ENCODE measurements around the gene TRAM2.

Gene TRAM2

GRCh38 chr6:52547647-52548352, 29.1 kb downstream of the TRAM2 start:
- DNase-seq (ENCODE audit: low spot score) = no peak

DNA sequence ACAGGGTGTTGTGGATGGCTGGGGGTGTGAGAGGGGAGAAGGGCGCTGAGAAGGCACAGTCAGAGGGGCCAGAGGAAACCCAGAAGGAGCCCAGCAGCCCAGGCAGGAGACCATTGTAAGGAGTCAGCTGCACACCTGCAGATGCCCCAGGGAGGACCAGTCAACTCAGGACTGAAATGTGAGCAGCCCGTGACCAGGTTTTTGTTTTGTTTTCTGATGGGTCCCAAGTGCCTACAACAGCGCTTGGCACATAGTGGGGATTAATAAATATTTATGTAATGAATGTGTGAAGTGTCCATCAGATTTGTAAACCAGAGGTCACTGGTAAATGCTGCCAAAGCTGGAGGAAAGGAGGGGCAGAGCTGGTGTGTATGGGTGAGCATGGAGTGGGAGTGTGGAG, 30.2 kb downstream of the TRAM2 start:
- no peak for DNase-seq (ENCODE audit: low spot score)

GRCh38 chr6:52546192-52546591, 30.7 kb downstream of the TRAM2 start:
- DNase-seq (ENCODE audit: low spot score) = no peak

DNA sequence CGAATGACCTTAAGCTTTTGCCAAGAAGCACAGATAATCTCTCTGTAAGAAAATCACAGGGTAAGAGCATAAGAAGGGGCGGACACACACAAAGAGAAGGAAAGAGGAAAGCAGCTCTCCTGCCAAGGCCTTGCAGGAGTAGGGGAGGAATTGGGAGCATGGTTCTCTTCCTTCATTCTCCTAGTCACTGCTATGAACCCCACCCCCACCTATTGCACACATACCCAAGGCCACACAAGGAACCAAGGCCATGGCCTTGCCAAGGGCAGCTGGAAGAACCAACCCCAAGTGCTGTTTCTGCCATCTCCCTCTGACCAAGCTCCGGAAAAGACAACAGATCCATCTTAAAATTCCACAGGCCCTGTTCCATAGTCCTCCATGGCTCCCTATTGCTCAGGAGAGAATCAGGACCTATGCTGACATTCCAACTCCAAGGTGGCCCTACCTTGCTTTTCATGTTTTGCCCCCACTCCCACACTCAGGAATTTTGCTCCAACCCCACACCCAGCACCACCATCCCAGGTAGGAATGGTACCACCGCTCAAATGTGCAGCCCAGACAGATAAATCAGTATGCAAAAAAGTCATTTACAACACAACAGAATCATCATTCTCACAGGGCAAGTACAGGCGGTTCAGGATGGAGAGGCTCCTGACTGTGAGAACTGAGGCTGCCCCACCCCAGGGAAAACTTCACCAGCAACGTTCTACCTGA, 31.3 kb downstream of the TRAM2 start:
- no peak for DNase-seq (ENCODE audit: low spot score)

DNA sequence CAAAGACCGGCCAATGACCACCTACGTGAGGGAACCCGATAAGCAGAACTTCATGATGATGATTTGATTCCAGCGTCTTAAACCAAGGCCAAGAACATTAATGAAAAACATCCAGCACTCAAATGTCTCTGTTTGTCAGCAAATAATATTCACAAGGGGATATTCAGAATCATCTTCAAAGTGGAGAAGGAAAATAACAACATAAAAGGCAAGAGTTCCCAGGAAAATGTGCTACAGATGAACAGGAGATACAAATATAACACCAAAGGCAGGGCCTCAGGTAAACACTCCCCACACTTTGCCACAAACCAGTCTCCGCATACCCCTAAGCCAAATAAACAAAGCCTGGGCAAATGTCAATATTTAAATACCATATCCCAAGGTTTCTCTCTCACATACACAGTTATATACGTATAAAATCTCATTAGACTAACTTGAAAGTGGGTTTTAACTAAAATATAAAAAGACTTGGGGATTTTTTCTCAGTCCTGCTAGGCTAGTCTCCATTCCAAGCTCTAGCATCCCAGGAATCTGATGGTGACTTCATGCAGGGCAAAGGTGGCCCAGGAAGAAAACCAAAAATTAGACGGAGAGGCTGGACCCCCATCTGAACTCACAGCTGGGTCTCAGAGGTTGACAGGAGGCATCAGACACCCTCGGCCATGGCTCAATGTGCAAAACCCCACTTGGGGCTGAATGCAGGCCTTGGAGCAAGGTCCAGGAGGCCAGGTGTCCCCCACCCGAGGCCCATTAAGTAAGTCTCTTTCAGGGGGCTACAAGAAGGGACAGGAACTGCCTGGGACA, 32.1 kb downstream of the TRAM2 start:
- no peak for DNase-seq (ENCODE audit: low spot score)

GRCh38 chr6:52543729-52544601, 32.9 kb downstream of the TRAM2 start:
- DNase-seq (ENCODE audit: low spot score) = peak; percentile 46

GRCh38 chr6:52543262-52543661, 33.6 kb downstream of the TRAM2 start:
- DNase-seq (ENCODE audit: low spot score) = no peak

DNA sequence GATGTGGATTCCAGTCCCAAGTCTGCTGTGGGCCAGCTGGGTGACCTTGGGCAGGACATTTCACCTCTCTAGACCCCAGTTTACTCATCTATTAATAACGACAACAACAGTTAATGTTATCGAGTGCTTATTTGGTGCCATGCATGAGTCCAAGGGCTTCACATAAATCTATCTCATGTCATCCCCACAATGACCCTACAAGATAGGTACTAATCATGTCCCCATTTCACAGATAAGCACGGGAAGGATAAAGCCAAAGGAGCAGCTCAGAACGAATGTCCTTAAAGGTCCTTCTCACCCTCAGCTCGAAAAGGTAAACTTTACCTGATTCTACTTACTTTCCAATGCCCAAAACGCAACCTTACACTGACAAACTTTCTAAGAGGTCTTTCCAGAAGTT, 35.7 kb downstream of the TRAM2 start:
- no peak for DNase-seq (ENCODE audit: low spot score)

DNA sequence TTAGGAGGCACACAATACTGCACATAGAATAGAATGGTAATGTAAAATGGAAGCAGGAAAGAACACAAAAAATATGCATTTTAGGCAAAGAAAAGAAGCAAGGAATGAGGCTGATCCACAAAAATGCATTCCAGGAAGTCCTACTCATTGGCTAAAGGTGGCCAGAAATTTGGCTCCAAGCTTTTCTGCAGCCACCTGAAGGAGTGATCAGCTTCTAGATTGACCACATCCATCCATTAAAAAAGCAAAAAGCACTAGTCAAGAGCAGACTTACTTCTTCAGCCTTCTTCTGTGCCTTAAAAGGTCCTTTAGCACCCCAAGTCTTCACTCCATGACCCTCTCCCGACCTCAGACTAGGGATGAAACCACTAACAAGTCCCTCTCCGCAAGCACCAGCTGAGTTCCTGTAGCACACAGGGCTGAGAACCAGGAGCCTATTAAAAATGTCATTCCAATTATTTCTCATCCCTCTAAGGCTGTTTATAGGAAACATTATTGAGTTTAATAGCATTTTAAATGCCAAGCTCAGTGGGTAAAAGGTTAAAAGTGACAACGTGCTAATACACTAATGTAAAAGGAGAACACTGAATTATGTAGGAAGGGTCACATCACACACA, 36.5 kb downstream of the TRAM2 start:
- DNase-seq (ENCODE audit: low spot score) = no peak

DNA sequence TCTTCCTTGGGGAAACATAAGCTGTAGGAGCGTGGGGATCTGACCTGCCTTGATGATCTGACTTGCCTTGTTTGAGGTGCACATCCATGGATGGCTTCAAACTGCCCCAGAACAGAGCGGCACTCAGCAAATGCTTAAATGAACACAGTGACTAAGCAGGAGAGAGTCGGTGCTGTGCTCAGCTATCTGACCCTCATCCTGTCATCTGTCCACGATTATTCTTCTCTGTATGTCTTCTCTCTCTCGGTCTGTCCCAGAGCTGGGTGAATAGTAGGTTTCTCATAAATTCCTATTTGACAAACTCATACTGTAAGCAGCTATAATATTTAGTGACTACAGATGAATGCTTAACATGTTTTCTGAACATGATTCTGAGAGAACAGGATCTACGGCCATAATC, 37.3 kb downstream of the TRAM2 start:
- no peak for DNase-seq (ENCODE audit: low spot score)

- DNase-seq (ENCODE audit: low spot score) = no peak
These were observed 37.9 kb downstream of the TRAM2 start for GRCh38 chr6:52538901-52539354.

- DNase-seq (ENCODE audit: low spot score) = no peak
These were observed 38.5 kb downstream of the TRAM2 start for GRCh38 chr6:52538252-52538900.

- no peak for DNase-seq (ENCODE audit: low spot score)
These were observed 39.7 kb downstream of the TRAM2 start for GRCh38 chr6:52537001-52537753.

DNA sequence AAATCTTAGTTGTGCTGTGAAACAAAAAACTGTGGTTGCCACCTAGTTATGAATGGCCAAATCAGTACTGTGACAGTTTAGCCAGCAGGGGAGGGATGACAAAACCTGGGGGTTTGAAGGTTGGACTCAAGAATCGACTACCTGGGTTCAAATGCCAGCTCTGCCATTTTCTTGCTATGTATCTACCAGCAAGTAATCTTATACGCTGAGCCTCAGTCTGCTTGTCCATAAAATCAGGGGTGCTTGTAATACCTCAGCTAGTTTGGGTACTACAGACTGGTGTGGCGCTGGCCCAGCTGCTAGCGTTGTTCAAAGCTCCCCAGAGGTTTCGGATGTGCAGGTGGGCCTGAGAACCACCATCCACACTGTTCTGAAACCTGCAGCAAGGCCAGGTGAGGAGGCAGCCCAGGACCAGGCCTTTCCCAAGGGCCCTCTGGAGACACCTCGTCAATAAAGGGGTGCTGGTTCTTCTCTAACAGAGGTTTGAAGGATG, 40.4 kb downstream of the TRAM2 start:
- DNase-seq (ENCODE audit: low spot score) = no peak

DNA sequence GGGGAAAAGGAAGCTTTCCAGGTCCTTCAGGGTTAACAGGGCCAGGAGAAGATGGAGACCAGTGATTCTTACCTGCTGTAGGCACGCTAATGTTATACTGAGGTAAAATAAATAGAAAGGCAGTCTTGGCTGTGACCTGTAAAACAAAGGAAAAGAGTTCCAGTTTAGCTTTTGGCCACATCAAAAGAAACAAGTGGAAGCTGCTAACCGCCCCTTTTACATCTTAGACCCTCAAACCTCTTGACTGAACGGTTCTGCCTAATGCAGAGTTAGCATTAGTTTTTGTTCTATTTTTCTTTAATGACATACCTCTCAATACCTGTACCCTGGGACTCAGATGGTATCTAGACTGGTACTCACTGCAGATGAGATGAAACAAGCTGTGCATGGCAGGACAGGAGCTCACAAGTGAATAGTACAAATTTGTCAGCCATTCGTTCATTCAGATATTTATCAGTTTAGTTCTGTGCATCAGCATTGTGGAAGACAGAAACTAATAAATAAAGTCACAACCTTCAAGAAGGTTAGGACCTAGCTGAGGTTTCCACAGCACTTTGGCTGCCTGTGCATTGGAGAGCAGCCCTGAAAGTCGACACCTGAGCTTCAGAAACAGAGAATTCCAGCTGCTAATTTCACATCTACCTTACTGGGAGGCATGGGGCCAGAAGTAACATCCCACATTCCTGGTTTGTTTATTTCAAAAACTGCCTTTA, 41.0 kb downstream of the TRAM2 start:
- no peak for DNase-seq (ENCODE audit: low spot score)

GRCh38 chr6:52534966-52535390, 41.9 kb downstream of the TRAM2 start:
- DNase-seq (ENCODE audit: low spot score) = no peak

GRCh38 chr6:52534363-52534762, 42.5 kb downstream of the TRAM2 start:
- no peak for DNase-seq (ENCODE audit: low spot score)

DNA sequence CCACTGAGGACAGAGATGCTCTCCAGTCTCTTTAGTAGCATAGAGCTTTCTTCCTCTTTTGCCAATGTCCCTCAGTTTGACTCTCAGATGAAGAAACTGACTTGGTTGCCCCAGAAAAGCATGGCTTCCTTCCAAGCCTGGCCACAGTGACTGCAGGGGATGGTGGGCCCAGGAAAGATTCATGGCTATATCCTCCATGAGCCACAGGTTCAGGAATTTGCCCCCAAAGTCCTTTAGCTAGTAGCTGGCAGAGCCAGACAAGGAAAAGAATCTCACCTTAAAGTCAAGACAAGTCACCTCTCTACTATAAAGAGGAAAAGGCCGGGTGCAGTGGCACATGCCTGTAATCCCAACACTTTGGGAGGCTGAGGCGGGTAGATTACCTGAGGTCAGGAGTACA, 43.4 kb downstream of the TRAM2 start:
- no peak for DNase-seq (ENCODE audit: low spot score)

- DNase-seq (ENCODE audit: low spot score) = no peak
These were observed 44.4 kb downstream of the TRAM2 start for GRCh38 chr6:52532457-52532856.
